MM.1S (cell line): ENCODE data around the gene AGAP1.

ENCODE experiments used
- CTCF ChIP-seq: fragments of 300-600 bp; sonication (generic); IDR thresholded peaks from 2 replicates; pipeline ENCODE4 v1.5.1; 2016; ENCODE audit warnings: antibody characterized with exemption, low read length, mixed read lengths
- EZH2 ChIP-seq: fragments of 300-600 bp; sonication (generic); optimal IDR thresholded peaks from 2 replicates; pipeline ENCODE3; 2017; ENCODE audit warnings: low read depth, mild to moderate bottlenecking, antibody characterized with exemption, low read length, mixed read lengths
- EZH2phosphoT487 ChIP-seq: fragments of 300-600 bp; sonication (generic); IDR thresholded peaks from 2 replicates; pipeline ENCODE4 v1.6.1; 2018; ENCODE audit warnings: antibody characterized with exemption, low read length

- no peak for TF ChIP-seq CTCF
- no peak for TF ChIP-seq EZH2
- no peak for TF ChIP-seq EZH2phosphoT487
Observed at GRCh38 chr2:236047886-236048540, 554.2 kb downstream of the AGAP1 start.
